Measurements from ENCODE around the gene USP34.

Gene USP34

GRCh38 chr2:61371027-61371426, 99.9 kb downstream of the USP34 start:
- DNase-seq (ENCODE audit: low read depth), result no peak

- DNase-seq (ENCODE audit: low read depth), result peak; percentile 12
Observed at GRCh38 chr2:61368687-61369665, 101.9 kb downstream of the USP34 start.

- DNase-seq (ENCODE audit: low read depth), result no peak
Observed at GRCh38 chr2:61367177-61367576, 103.7 kb downstream of the USP34 start.

GRCh38 chr2:61363580-61363979, 107.3 kb downstream of the USP34 start:
- no peak for DNase-seq (ENCODE audit: low read depth)

- no peak for DNase-seq (ENCODE audit: low read depth)
Observed at GRCh38 chr2:61362873-61363272, 108.0 kb downstream of the USP34 start.

GRCh38 chr2:61361068-61361467, 109.8 kb downstream of the USP34 start:
- DNase-seq (ENCODE audit: low read depth), result no peak

- no peak for DNase-seq (ENCODE audit: low read depth)
Observed at GRCh38 chr2:61359058-61359457, 111.8 kb downstream of the USP34 start.

GRCh38 chr2:61357681-61358080, 113.2 kb downstream of the USP34 start:
- DNase-seq (ENCODE audit: low read depth), result no peak

- peak; percentile 35 for DNase-seq (ENCODE audit: low read depth)
Observed at GRCh38 chr2:61356958-61357350, 113.9 kb downstream of the USP34 start.

- DNase-seq (ENCODE audit: low read depth), result no peak
Observed at GRCh38 chr2:61356261-61356957, 114.5 kb downstream of the USP34 start.

- no peak for DNase-seq (ENCODE audit: low read depth)
Observed at GRCh38 chr2:61354543-61355197, 116.2 kb downstream of the USP34 start.

- no peak for DNase-seq (ENCODE audit: low read depth)
Observed at GRCh38 chr2:61353909-61354308, 117.0 kb downstream of the USP34 start.

- no peak for DNase-seq (ENCODE audit: low read depth)
Observed at GRCh38 chr2:61350777-61351176, 120.1 kb downstream of the USP34 start.

- no peak for DNase-seq (ENCODE audit: low read depth)
Observed at GRCh38 chr2:61343141-61343540, 127.7 kb downstream of the USP34 start.

GRCh38 chr2:61340242-61340641, 130.6 kb downstream of the USP34 start:
- DNase-seq (ENCODE audit: low read depth), result peak; percentile 9

GRCh38 chr2:61338447-61338846, 132.4 kb downstream of the USP34 start:
- no peak for DNase-seq (ENCODE audit: low read depth)

GRCh38 chr2:61335187-61335586, 135.7 kb downstream of the USP34 start:
- no peak for DNase-seq (ENCODE audit: low read depth)

GRCh38 chr2:61334466-61334865, 136.4 kb downstream of the USP34 start:
- no peak for DNase-seq (ENCODE audit: low read depth)

GRCh38 chr2:61328707-61329251, 142.1 kb downstream of the USP34 start:
- no peak for DNase-seq (ENCODE audit: low read depth)

GRCh38 chr2:61327173-61327572, 143.7 kb downstream of the USP34 start:
- DNase-seq (ENCODE audit: low read depth), result no peak

GRCh38 chr2:61326423-61326822, 144.5 kb downstream of the USP34 start:
- no peak for DNase-seq (ENCODE audit: low read depth)

GRCh38 chr2:61320181-61320580, 150.7 kb downstream of the USP34 start:
- DNase-seq (ENCODE audit: low read depth), result no peak

Measured in stromal cell of bone marrow (primary cell).